Upper lobe of right lung (tissue), 1 donor: ENCODE measurements around the gene STAG1. TPM values are rescaled to one million over a fixed set of nuclear protein-coding genes. Genes with fewer than 3 reads are reported as not detected.

Experiments
- ATAC-seq: fragments of 200-7000 bp; cut with Tn5 transposase; one replicate; pipeline ENCODE4 v1.9.1; 2020; ENCODE audit warnings: mild to moderate bottlenecking, moderate library complexity
- DNase-seq: peaks from one replicate; pipeline ENCODE4 v3.0.0-alpha.2; 2020
- H3K27ac ChIP-seq: fragments of 200-600 bp; one replicate; pipeline ENCODE4 v1.8.0; 2022
- H3K27me3 ChIP-seq: fragments of 200-600 bp; one replicate; pipeline ENCODE4 v1.8.0; 2022; ENCODE audit warnings: mild to moderate bottlenecking
- H3K36me3 ChIP-seq: fragments of 200-600 bp; one replicate; pipeline ENCODE4 v1.8.0; 2022
- H3K4me1 ChIP-seq: fragments of 200-600 bp; one replicate; pipeline ENCODE4 v1.8.0; 2022
- H3K4me3 ChIP-seq: fragments of 200-600 bp; one replicate; pipeline ENCODE4 v1.8.0; 2022; ENCODE audit warnings: mild to moderate bottlenecking
- H3K9me3 ChIP-seq: fragments of 200-600 bp; one replicate; pipeline ENCODE4 v1.8.0; 2022
- CTCF ChIP-seq: fragments of 200-600 bp; IDR thresholded peaks from one replicate; pipeline ENCODE4 v1.8.0; 2022; ENCODE audit warnings: antibody characterized with exemption
- intact Hi-C: fragments of 100-400 bp; cut with DNase I; formaldehyde crosslinking; loops from one replicate; pipeline ENCODE4 v1.11.0; 2022
- total RNA-seq: library from RNA; stranded (reverse); fragmentation: NEBNext Ultra II Directional; extraction: Animal tissue kit (Norgen Biotek cat#: 25700); gene quantifications from one replicate; pipeline ENCODE4 v1.2.1, GENCODE V29; 2021
- donor health status: DM: no; HTN: yes; CAD: no; lungs with severe emphysema.

STAG1 gene
- total RNA-seq, 1 donor from 2014 or later: 40.8 TPM

- intact Hi-C loops: no loop called here
- Histone ChIP-seq H3K4me3 (no peak overlapping the region), H3K4me1 (no peaks in the 10 kb centered on the region), H3K36me3 (peaks cover 16% of the 10 kb centered on the region), H3K27me3 (no peaks in the 10 kb centered on the region), H3K27ac (no peak overlapping the region), H3K9me3 (no peaks in the 10 kb centered on the region)
- DNase-seq (no peak), ATAC-seq (no peak)
- no peak for TF ChIP-seq CTCF
Observed at GRCh38 chr3:136351351-136351750, 400.8 kb downstream of the STAG1 start.

- no peaks in the 10 kb centered on the region for H3K4me1 ChIP-seq
- no peak for DNase-seq
- peaks cover 21% of the 10 kb centered on the region for H3K36me3 ChIP-seq
- no peaks in the 10 kb centered on the region for H3K27me3 ChIP-seq
- TF ChIP-seq CTCF: no peak
- peak overlapping the region; percentile 19 for H3K27ac ChIP-seq
- no peaks in the 10 kb centered on the region for H3K9me3 ChIP-seq
- no peak overlapping the region for H3K4me3 ChIP-seq
- intact Hi-C loops: no loop called here
- ATAC-seq: peak; percentile 44
Observed at GRCh38 chr3:136350557-136350956, 401.6 kb downstream of the STAG1 start.

- DNase-seq: no peak
Observed at GRCh38 chr3:136350132-136350531, 402.0 kb downstream of the STAG1 start.

GRCh38 chr3:136346486-136346885, 405.7 kb downstream of the STAG1 start:
- TF ChIP-seq CTCF: no peak
- no peak overlapping the region for H3K4me3 ChIP-seq
- H3K27ac ChIP-seq: no peak overlapping the region
- intact Hi-C loops: no loop called here
- peaks cover 8% of the 10 kb centered on the region for H3K4me1 ChIP-seq
- DNase-seq (no peak), ATAC-seq (no peak)
- H3K27me3 ChIP-seq: no peaks in the 10 kb centered on the region
- no peaks in the 10 kb centered on the region for H3K9me3 ChIP-seq
- peaks cover 29% of the 10 kb centered on the region for H3K36me3 ChIP-seq

More at GRCh38 chr3:136350132-136350531, 402.0 kb downstream of the STAG1 start:
- H3K27me3 ChIP-seq: no peaks in the 10 kb centered on the region
- no peaks in the 10 kb centered on the region for H3K4me1 ChIP-seq
- peak; percentile 46 for ATAC-seq
- H3K4me3 ChIP-seq: no peak overlapping the region
- H3K36me3 ChIP-seq: peaks cover 21% of the 10 kb centered on the region
- H3K9me3 ChIP-seq: no peaks in the 10 kb centered on the region
- intact Hi-C loops: no loop called here
- peak overlapping the region; percentile 19 for H3K27ac ChIP-seq
- no peak for TF ChIP-seq CTCF

GRCh38 chr3:136343873-136344555, 408.2 kb downstream of the STAG1 start:
- TF ChIP-seq CTCF: no peak
- Histone ChIP-seq H3K27me3 (no peaks in the 10 kb centered on the region), H3K36me3 (peaks cover 50% of the 10 kb centered on the region), H3K27ac (no peak overlapping the region), H3K9me3 (no peaks in the 10 kb centered on the region), H3K4me1 (peaks cover 8% of the 10 kb centered on the region), H3K4me3 (no peak overlapping the region)
- ATAC-seq: peak; percentile 91
- DNase-seq: peak; percentile 86
- intact Hi-C loops: no loop called here
